NCI-H2171 treated with DMSO at 0.1 percent for 48 hours (cell line): ENCODE measurements around the gene TRAPPC2L.
A peak's percentile ranks its signal among the peaks of the same experiment; 100 is the strongest.

Experiments used
- DNase-seq: peaks from one replicate; lab custom pipeline; 2025; lab: John Stamatoyannopoulos, UW

TRAPPC2L gene

GRCh38 chr16:88839745-88840599 is 17.0 kb upstream of the TRAPPC2L start:
- DNase-seq, result no peak

GRCh38 chr16:88840600-88841215 is 16.2 kb upstream of the TRAPPC2L start:
- DNase-seq, result no peak

- no peak for DNase-seq
Observed at GRCh38 chr16:88841521-88842307, 15.2 kb upstream of the TRAPPC2L start.

GRCh38 chr16:88842308-88842756 is 14.6 kb upstream of the TRAPPC2L start:
- DNase-seq, result no peak

- DNase-seq, result no peak
Observed at GRCh38 chr16:88842806-88843205, 14.1 kb upstream of the TRAPPC2L start.

GRCh38 chr16:88843256-88843655 is 13.7 kb upstream of the TRAPPC2L start:
- DNase-seq, result no peak

GRCh38 chr16:88844419-88845036 is 12.4 kb upstream of the TRAPPC2L start:
- DNase-seq, result peak; percentile 5

- DNase-seq, result no peak
Observed at GRCh38 chr16:88846088-88846487, 10.8 kb upstream of the TRAPPC2L start.

GRCh38 chr16:88847654-88848053 is 9.3 kb upstream of the TRAPPC2L start:
- DNase-seq, result no peak

- no peak for DNase-seq
Observed at GRCh38 chr16:88848557-88848956, 8.4 kb upstream of the TRAPPC2L start.

GRCh38 chr16:88850531-88851199 is 6.3 kb upstream of the TRAPPC2L start:
- no peak for DNase-seq

GRCh38 chr16:88851616-88852015 is 5.3 kb upstream of the TRAPPC2L start:
- no peak for DNase-seq

- no peak for DNase-seq
Observed at GRCh38 chr16:88853325-88853941, 3.5 kb upstream of the TRAPPC2L start.

GRCh38 chr16:88854306-88855111 is 2.4 kb upstream of the TRAPPC2L start:
- no peak for DNase-seq

GRCh38 chr16:88855176-88855575 is 1.8 kb upstream of the TRAPPC2L start:
- DNase-seq, result no peak

- DNase-seq, result no peak
Observed at GRCh38 chr16:88855736-88856121, 1.2 kb upstream of the TRAPPC2L start.

GRCh38 chr16:88856122-88856827 is 652 bp upstream of the TRAPPC2L start:
- DNase-seq, result no peak

- DNase-seq, result peak; percentile 34
Observed at GRCh38 chr16:88857728-88858339, 907 bp downstream of the TRAPPC2L start.

- no peak for DNase-seq
Observed at GRCh38 chr16:88859381-88860091, 2.6 kb downstream of the TRAPPC2L start.
